Thoracic aorta (tissue), 2 donors: ENCODE measurements around the gene TMEM181. TPM values are rescaled to one million over a fixed set of nuclear protein-coding genes. Genes with fewer than 3 reads are reported as not detected.
"Not testable (repeated sequence)": the region's sequence is repeated elsewhere in the genome, so short reads cannot be mapped to it uniquely, and the experiment has no call there.

ENCODE experiments used
- ATAC-seq: fragments of 150-250 bp; one replicate; pipeline ENCODE4 v1.8.0; 2017; ENCODE audit warnings: low read depth; ENCODE audit not compliant: insufficient number of reproducible peaks, low FRiP score
- DNase-seq: peaks from one replicate; pipeline ENCODE4 v3.0.0-alpha.2; 2020; ENCODE audit warnings: low spot score
- H3K27ac ChIP-seq, 2 donors: fragments of 200-600 bp; sonication (generic); 1 replicate in 1 of 2; 2 replicates in 1 of 2; pipeline ENCODE4 v1.5.1; 2016; ENCODE audit warnings: mild to moderate bottlenecking in 2 of 2, moderate library complexity in 2 of 2
- H3K27me3 ChIP-seq: fragments of 200-600 bp; sonication (generic); replicated peaks from 2 replicates; pipeline ENCODE4 v1.6.0; 2016; ENCODE audit warnings: mild to moderate bottlenecking; ENCODE audit not compliant: insufficient read depth
- H3K36me3 ChIP-seq: fragments of 200-600 bp; sonication (generic); one replicate; pipeline ENCODE4 v1.5.1; 2016
- H3K4me1 ChIP-seq, 2 donors: fragments of 200-600 bp; sonication (generic); 1 replicate in 1 of 2; 2 replicates in 1 of 2; pipeline versions ENCODE4 v1.5.1 to v1.6.0; 2016; ENCODE audit warnings: low read depth in 2 of 2, mild to moderate bottlenecking in 1 of 2; ENCODE audit not compliant: control insufficient read depth in 1 of 2
- H3K4me3 ChIP-seq: fragments of 200-600 bp; sonication (generic); 2 replicates; pipeline ENCODE4 v1.5.1; 2016; ENCODE audit warnings: mild to moderate bottlenecking
- H3K9me3 ChIP-seq: fragments of 200-600 bp; sonication (generic); 2 replicates; pipeline ENCODE4 v1.5.1; 2016
- CTCF ChIP-seq: fragments of 200-600 bp; sonication (generic); IDR thresholded peaks from one replicate; pipeline ENCODE4 v1.5.1; 2019; ENCODE audit warnings: antibody characterized with exemption
- total RNA-seq, 2 donors: library from RNA; depleted of rRNA; stranded (reverse); fragments of >200 nt; gene quantifications; one replicate each; pipeline versions ENCODE4 v1.1.0 to v1.2.3, GENCODE V29; 2016

The TMEM181 gene
- total RNA-seq, 2 donors from 2014 or later, result 21.4 to 26.3 TPM

- H3K4me1 ChIP-seq, result no peaks in the 10 kb centered on the region
- no peak for DNase-seq
- ATAC-seq, result no peak
- H3K27me3 ChIP-seq, result no peaks in the 10 kb centered on the region
- no peak overlapping the region for H3K27ac ChIP-seq
- H3K9me3 ChIP-seq, result no peaks in the 10 kb centered on the region
- TF ChIP-seq CTCF, result no peak
- H3K36me3 ChIP-seq, result no peaks in the 10 kb centered on the region
- H3K4me3 ChIP-seq, result no peak overlapping the region
Measured at GRCh38 chr6:158668707-158669103, 108.8 kb downstream of the TMEM181 start.

- TF ChIP-seq CTCF, result no peak
- DNase-seq, result no peak
- no peak for ATAC-seq
- Histone ChIP-seq H3K4me3 (no peak overlapping the region), H3K4me1 (no peaks in the 10 kb centered on the region), H3K9me3 (no peaks in the 10 kb centered on the region), H3K27me3 (no peaks in the 10 kb centered on the region), H3K27ac (no peak overlapping the region), H3K36me3 (no peaks in the 10 kb centered on the region)
Measured at GRCh38 chr6:158669145-158670035, 109.5 kb downstream of the TMEM181 start.

GRCh38 chr6:158672119-158672518, 112.2 kb downstream of the TMEM181 start:
- not testable (repeated sequence) for ATAC-seq, H3K27me3 ChIP-seq, DNase-seq, H3K9me3 ChIP-seq, H3K4me1 ChIP-seq, H3K36me3 ChIP-seq, H3K4me3 ChIP-seq, H3K27ac ChIP-seq

GRCh38 chr6:158672726-158673125, 112.8 kb downstream of the TMEM181 start:
- no peaks in the 10 kb centered on the region for H3K27me3 ChIP-seq
- H3K36me3 ChIP-seq, result no peaks in the 10 kb centered on the region
- ATAC-seq (no peak), DNase-seq (no peak)
- no peak for TF ChIP-seq CTCF
- no peaks in the 10 kb centered on the region for H3K9me3 ChIP-seq
- no peak overlapping the region for H3K4me3 ChIP-seq
- H3K4me1 ChIP-seq, result no peaks in the 10 kb centered on the region
- no peak overlapping the region for H3K27ac ChIP-seq

- Histone ChIP-seq H3K4me1 (no peaks in the 10 kb centered on the region), H3K9me3 (no peaks in the 10 kb centered on the region), H3K36me3 (no peaks in the 10 kb centered on the region), H3K27me3 (no peaks in the 10 kb centered on the region), H3K27ac (no peak overlapping the region), H3K4me3 (no peak overlapping the region)
- DNase-seq (no peak), ATAC-seq (no peak)
- no peak for TF ChIP-seq CTCF
Measured at GRCh38 chr6:158674342-158675131, 114.6 kb downstream of the TMEM181 start.

GRCh38 chr6:158677094-158677493, 117.2 kb downstream of the TMEM181 start:
- not testable (repeated sequence) for H3K27me3 ChIP-seq, H3K4me1 ChIP-seq, ATAC-seq, DNase-seq, H3K4me3 ChIP-seq, H3K27ac ChIP-seq, H3K36me3 ChIP-seq, H3K9me3 ChIP-seq
